K562 (cell line): ENCODE measurements around the gene CDH5. TPM values are rescaled to one million over a fixed set of nuclear protein-coding genes. Genes with fewer than 3 reads are reported as not detected.

Experiments
- HDAC2 ChIP-seq: fragments of 450-650 bp; IDR thresholded peaks from 2 replicates; pipeline ENCODE4 v1.6.1; 2016; ENCODE audit warnings: mild to moderate bottlenecking
- NELFE ChIP-seq: IDR thresholded peaks from 2 replicates; pipeline ENCODE4 v1.6.1; 2011; ENCODE audit warnings: mild to moderate bottlenecking; ENCODE audit not compliant: insufficient read depth, insufficient read length
- PBX2 ChIP-seq, 2 experiments: IDR thresholded peaks in 1 of 2; conservative IDR thresholded peaks in 1 of 2; 2 replicates each; pipeline ENCODE4 v1.6.1; 2016; ENCODE audit warnings: low read depth in 2 of 2, mild to moderate bottlenecking in 1 of 2, missing compliant biosample characterization in 1 of 2, missing genetic modification characterization in 1 of 2, moderate library complexity in 1 of 2
- SAFB2 ChIP-seq: fragments of 200-400 bp; formaldehyde crosslinking; IDR thresholded peaks from 2 replicates; pipeline ENCODE4 v1.6.1; 2018; ENCODE audit warnings: borderline replicate concordance, low read length, low read depth, moderate library complexity; ENCODE audit not compliant: severe bottlenecking
- SNAPC5 ChIP-seq: fragments of 250-450 bp; sonication (Bioruptor Pico); IDR thresholded peaks from 2 replicates; pipeline ENCODE4 v1.8.0; 2021; ENCODE audit warnings: moderate library complexity, mild to moderate bottlenecking, inconsistent platforms
- SPI1 ChIP-seq: IDR thresholded peaks from 2 replicates; pipeline ENCODE4 v1.6.1; 2011; ENCODE audit warnings: low read depth, low read length, control low read depth, borderline replicate concordance
- ZNF444 ChIP-seq: fragments of 250-450 bp; sonication (Bioruptor Pico); IDR thresholded peaks from 2 replicates; pipeline ENCODE4 v1.4.0; 2020; ENCODE audit warnings: mild to moderate bottlenecking, moderate library complexity
- ZNF561 ChIP-seq: fragments of 450-650 bp; formaldehyde crosslinking; conservative IDR thresholded peaks from 2 replicates; pipeline ENCODE4 v1.4.0; 2020; ENCODE audit warnings: mild to moderate bottlenecking, moderate library complexity
- polyA plus RNA-seq, 8 experiments: library from polyadenylated mRNA; depleted of rRNA in 4 of 8; stranded (reverse) in 5 of 8; unstranded in 3 of 8; fragments of >200 nt; fragmentation: Nextera tagmentation in 2 of 8; fragmentation: Illumina TruSeq in 1 of 8; extraction: Ambion mirVana in 2 of 8; extraction: Trizol in 1 of 8; gene quantifications; 2 replicates each; pipeline versions ENCODE4 v1.2.1 to v1.2.3, GENCODE V29; 2011 to 2014; ENCODE audit warnings: inconsistent platforms in 1 of 8, missing spikeins in 1 of 8
- total RNA-seq, 7 experiments: library from RNA; depleted of rRNA in 6 of 7; stranded (reverse); fragments of >200 nt in 6 of 7; fragmentation: Illumina TruSeq in 2 of 7; extraction: Trizol in 2 of 7; gene quantifications; 2 replicates each; pipeline versions ENCODE4 v1.2.1 to v1.2.3, GENCODE V29; 2011 to 2021; ENCODE audit warnings: low replicate concordance in 1 of 7
- TF ChIP-seq, protein P1 (sequence below), 3 experiments: fragments of 200-800 bp in 1 of 3; sonication (Bioruptor generic) in 1 of 3; sonication (generic) in 1 of 3; formaldehyde crosslinking in 1 of 3; IDR thresholded peaks; 2 replicates each; pipeline versions ENCODE4 v1.6.1 to v1.8.0; 2016 to 2022; ENCODE audit warnings: mild to moderate bottlenecking in 2 of 3, missing compliant biosample characterization in 2 of 3, missing genetic modification characterization in 2 of 3, missing genetic modification reagents in 1 of 3
- TF ChIP-seq, protein P2 (sequence below): sonication (generic); formaldehyde crosslinking; IDR thresholded peaks from 2 replicates; pipeline ENCODE4 v1.8.0; 2023; ENCODE audit warnings: mild to moderate bottlenecking, missing genetic modification reagents
- TF ChIP-seq, protein P3 (sequence below): sonication (generic); formaldehyde crosslinking; IDR thresholded peaks from 2 replicates; pipeline ENCODE4 v1.8.0; 2023; ENCODE audit warnings: missing genetic modification reagents, mild to moderate bottlenecking, borderline replicate concordance

Gene CDH5
- total and polyA plus RNA-seq, 9 of the 15 experiments (the other 6 are each of a cell fraction or from before 2014, with no cell fraction given) = not detected

- TF ChIP-seq, protein P1, sequence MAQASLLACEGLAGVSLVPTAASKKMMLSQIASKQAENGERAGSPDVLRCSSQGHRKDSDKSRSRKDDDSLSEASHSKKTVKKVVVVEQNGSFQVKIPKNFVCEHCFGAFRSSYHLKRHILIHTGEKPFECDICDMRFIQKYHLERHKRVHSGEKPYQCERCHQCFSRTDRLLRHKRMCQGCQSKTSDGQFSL (CRISPR knock-in tag; IDR thresholded peaks at IDR 0.05) = no peak
- TF ChIP-seq, protein P1 (tag; IDR thresholded peaks at IDR 0.05) = no peak
- TF ChIP-seq NELFE (no peak), PBX2 (CRISPR knock-in tag; IDR thresholded peaks at IDR 0.05; ENCODE audit: low read depth) (no peak), PBX2 (tag; conservative IDR thresholded peaks at IDR 0.05; ENCODE audit: low read depth) (no peak), HDAC2 (no peak), ZNF444 (no peak), SPI1 (no peak), SNAPC5 (CRISPR knock-in tag) (no peak), SAFB2 (no peak), ZNF561 (CRISPR knock-in tag) (no peak)
- TF ChIP-seq, protein P2, sequence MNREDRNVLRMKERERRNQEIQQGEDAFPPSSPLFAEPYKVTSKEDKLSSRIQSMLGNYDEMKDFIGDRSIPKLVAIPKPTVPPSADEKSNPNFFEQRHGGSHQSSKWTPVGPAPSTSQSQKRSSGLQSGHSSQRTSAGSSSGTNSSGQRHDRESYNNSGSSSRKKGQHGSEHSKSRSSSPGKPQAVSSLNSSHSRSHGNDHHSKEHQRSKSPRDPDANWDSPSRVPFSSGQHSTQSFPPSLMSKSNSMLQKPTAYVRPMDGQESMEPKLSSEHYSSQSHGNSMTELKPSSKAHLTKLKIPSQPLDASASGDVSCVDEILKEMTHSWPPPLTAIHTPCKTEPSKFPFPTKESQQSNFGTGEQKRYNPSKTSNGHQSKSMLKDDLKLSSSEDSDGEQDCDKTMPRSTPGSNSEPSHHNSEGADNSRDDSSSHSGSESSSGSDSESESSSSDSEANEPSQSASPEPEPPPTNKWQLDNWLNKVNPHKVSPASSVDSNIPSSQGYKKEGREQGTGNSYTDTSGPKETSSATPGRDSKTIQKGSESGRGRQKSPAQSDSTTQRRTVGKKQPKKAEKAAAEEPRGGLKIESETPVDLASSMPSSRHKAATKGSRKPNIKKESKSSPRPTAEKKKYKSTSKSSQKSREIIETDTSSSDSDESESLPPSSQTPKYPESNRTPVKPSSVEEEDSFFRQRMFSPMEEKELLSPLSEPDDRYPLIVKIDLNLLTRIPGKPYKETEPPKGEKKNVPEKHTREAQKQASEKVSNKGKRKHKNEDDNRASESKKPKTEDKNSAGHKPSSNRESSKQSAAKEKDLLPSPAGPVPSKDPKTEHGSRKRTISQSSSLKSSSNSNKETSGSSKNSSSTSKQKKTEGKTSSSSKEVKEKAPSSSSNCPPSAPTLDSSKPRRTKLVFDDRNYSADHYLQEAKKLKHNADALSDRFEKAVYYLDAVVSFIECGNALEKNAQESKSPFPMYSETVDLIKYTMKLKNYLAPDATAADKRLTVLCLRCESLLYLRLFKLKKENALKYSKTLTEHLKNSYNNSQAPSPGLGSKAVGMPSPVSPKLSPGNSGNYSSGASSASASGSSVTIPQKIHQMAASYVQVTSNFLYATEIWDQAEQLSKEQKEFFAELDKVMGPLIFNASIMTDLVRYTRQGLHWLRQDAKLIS = no peak
- TF ChIP-seq, protein P3, sequence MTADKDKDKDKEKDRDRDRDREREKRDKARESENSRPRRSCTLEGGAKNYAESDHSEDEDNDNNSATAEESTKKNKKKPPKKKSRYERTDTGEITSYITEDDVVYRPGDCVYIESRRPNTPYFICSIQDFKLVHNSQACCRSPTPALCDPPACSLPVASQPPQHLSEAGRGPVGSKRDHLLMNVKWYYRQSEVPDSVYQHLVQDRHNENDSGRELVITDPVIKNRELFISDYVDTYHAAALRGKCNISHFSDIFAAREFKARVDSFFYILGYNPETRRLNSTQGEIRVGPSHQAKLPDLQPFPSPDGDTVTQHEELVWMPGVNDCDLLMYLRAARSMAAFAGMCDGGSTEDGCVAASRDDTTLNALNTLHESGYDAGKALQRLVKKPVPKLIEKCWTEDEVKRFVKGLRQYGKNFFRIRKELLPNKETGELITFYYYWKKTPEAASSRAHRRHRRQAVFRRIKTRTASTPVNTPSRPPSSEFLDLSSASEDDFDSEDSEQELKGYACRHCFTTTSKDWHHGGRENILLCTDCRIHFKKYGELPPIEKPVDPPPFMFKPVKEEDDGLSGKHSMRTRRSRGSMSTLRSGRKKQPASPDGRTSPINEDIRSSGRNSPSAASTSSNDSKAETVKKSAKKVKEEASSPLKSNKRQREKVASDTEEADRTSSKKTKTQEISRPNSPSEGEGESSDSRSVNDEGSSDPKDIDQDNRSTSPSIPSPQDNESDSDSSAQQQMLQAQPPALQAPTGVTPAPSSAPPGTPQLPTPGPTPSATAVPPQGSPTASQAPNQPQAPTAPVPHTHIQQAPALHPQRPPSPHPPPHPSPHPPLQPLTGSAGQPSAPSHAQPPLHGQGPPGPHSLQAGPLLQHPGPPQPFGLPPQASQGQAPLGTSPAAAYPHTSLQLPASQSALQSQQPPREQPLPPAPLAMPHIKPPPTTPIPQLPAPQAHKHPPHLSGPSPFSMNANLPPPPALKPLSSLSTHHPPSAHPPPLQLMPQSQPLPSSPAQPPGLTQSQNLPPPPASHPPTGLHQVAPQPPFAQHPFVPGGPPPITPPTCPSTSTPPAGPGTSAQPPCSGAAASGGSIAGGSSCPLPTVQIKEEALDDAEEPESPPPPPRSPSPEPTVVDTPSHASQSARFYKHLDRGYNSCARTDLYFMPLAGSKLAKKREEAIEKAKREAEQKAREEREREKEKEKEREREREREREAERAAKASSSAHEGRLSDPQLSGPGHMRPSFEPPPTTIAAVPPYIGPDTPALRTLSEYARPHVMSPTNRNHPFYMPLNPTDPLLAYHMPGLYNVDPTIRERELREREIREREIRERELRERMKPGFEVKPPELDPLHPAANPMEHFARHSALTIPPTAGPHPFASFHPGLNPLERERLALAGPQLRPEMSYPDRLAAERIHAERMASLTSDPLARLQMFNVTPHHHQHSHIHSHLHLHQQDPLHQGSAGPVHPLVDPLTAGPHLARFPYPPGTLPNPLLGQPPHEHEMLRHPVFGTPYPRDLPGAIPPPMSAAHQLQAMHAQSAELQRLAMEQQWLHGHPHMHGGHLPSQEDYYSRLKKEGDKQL (CRISPR knock-in tag) = no peak
Observed at GRCh38 chr16:66322174-66322573, 44.3 kb upstream of the CDH5 start (continued).
